ENCODE measurements around the gene DIPK1A. TPM values are rescaled to one million over a fixed set of nuclear protein-coding genes. Genes with fewer than 3 reads are reported as not detected.

Gene DIPK1A
- total RNA-seq, 1 experiment from 2014 or later, result 4.8 TPM

DNA sequence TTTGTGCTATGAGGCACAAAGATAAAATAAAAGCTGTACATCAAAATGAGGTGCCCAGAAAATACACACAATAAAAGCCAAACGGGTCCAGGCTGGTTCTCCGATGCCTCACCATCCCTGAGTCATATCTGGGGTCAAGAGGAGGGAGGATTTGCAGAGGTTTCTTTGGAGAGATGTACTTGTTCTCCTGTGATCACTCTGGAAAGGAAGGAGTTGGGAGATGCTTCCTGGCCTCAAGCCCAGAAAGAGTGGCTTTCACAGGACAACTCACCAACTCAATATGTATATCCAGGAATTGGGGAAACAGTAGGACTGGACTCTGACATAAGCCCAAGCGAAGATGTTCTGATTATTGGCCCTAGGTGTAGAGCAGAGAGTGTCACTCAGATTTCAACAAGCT, 51.9 kb downstream of the DIPK1A start (continued):
- TF ChIP-seq E2F5 (CRISPR knock-in tag; IDR thresholded peaks at IDR 0.05) (no peak), PRRX2 (CRISPR knock-in tag; IDR thresholded peaks at IDR 0.05) (no peak)

- no peak for ATAC-seq
- no peaks in the 10 kb centered on the region for H3K4me1 Mint-ChIP-seq
- H3K4me3 Mint-ChIP-seq, result no peak overlapping the region
- TF ChIP-seq, protein P1, sequence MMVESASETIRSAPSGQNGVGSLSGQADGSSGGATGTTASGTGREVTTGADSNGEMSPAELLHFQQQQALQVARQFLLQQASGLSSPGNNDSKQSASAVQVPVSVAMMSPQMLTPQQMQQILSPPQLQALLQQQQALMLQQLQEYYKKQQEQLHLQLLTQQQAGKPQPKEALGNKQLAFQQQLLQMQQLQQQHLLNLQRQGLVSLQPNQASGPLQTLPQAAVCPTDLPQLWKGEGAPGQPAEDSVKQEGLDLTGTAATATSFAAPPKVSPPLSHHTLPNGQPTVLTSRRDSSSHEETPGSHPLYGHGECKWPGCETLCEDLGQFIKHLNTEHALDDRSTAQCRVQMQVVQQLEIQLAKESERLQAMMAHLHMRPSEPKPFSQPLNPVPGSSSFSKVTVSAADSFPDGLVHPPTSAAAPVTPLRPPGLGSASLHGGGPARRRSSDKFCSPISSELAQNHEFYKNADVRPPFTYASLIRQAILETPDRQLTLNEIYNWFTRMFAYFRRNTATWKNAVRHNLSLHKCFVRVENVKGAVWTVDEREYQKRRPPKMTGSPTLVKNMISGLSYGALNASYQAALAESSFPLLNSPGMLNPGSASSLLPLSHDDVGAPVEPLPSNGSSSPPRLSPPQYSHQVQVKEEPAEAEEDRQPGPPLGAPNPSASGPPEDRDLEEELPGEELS (CRISPR knock-in tag; IDR thresholded peaks at IDR 0.05), result no peak
- TF ChIP-seq ZNF396 (CRISPR knock-in tag; IDR thresholded peaks at IDR 0.05; ENCODE audit: borderline replicate concordance), result no peak
- CTCF ChIA-PET, result no interaction called here
- no peaks in the 10 kb centered on the region for H3K36me3 Mint-ChIP-seq
- no peak overlapping the region for H3K27ac Mint-ChIP-seq
- H3K27me3 Mint-ChIP-seq (ENCODE audit: low read depth), result no peaks in the 10 kb centered on the region
- no peak for DNase-seq (ENCODE audit: low spot score)
- POLR2A ChIA-PET, result no interaction called here
- H3K9me3 Mint-ChIP-seq, result no peaks in the 10 kb centered on the region
Observed at GRCh38 chr1:92907949-92908684, 53.1 kb downstream of the DIPK1A start.

DNA sequence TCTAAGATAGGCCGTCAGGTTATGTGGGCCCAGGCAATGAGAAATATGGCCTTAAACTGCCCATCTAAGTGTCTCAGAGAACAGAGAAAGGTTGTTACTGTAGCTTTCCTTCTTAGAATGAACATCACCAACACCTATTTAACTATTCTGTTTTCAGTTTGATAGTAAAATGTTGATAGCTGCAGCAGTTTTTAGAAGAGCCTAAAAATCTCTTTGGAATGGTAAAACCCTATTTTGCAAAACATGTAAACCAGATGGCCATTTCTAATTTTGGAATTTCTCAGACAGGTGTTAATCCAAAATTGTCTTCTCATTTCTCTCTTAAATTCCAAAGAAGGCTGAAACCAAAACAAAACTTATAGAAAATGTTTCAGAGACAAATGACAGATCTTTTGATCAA, 57.5 kb downstream of the DIPK1A start:
- no peak overlapping the region for H3K4me3 Mint-ChIP-seq
- peaks cover 4% of the 10 kb centered on the region for H3K36me3 Mint-ChIP-seq
- no peak overlapping the region for H3K27ac Mint-ChIP-seq
- POLR2A ChIA-PET, result no interaction called here
- DNase-seq (ENCODE audit: low spot score) (no peak), ATAC-seq (no peak)
- H3K9me3 Mint-ChIP-seq, result peaks cover 17% of the 10 kb centered on the region
- TF ChIP-seq, protein P2, sequence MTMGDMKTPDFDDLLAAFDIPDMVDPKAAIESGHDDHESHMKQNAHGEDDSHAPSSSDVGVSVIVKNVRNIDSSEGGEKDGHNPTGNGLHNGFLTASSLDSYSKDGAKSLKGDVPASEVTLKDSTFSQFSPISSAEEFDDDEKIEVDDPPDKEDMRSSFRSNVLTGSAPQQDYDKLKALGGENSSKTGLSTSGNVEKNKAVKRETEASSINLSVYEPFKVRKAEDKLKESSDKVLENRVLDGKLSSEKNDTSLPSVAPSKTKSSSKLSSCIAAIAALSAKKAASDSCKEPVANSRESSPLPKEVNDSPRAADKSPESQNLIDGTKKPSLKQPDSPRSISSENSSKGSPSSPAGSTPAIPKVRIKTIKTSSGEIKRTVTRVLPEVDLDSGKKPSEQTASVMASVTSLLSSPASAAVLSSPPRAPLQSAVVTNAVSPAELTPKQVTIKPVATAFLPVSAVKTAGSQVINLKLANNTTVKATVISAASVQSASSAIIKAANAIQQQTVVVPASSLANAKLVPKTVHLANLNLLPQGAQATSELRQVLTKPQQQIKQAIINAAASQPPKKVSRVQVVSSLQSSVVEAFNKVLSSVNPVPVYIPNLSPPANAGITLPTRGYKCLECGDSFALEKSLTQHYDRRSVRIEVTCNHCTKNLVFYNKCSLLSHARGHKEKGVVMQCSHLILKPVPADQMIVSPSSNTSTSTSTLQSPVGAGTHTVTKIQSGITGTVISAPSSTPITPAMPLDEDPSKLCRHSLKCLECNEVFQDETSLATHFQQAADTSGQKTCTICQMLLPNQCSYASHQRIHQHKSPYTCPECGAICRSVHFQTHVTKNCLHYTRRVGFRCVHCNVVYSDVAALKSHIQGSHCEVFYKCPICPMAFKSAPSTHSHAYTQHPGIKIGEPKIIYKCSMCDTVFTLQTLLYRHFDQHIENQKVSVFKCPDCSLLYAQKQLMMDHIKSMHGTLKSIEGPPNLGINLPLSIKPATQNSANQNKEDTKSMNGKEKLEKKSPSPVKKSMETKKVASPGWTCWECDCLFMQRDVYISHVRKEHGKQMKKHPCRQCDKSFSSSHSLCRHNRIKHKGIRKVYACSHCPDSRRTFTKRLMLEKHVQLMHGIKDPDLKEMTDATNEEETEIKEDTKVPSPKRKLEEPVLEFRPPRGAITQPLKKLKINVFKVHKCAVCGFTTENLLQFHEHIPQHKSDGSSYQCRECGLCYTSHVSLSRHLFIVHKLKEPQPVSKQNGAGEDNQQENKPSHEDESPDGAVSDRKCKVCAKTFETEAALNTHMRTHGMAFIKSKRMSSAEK (CRISPR knock-in tag; IDR thresholded peaks at IDR 0.05; ENCODE audit: borderline replicate concordance), result no peak
- TF ChIP-seq JAZF1 (CRISPR knock-in tag; IDR thresholded peaks at IDR 0.05), result no peak
- TF ChIP-seq, protein P3, sequence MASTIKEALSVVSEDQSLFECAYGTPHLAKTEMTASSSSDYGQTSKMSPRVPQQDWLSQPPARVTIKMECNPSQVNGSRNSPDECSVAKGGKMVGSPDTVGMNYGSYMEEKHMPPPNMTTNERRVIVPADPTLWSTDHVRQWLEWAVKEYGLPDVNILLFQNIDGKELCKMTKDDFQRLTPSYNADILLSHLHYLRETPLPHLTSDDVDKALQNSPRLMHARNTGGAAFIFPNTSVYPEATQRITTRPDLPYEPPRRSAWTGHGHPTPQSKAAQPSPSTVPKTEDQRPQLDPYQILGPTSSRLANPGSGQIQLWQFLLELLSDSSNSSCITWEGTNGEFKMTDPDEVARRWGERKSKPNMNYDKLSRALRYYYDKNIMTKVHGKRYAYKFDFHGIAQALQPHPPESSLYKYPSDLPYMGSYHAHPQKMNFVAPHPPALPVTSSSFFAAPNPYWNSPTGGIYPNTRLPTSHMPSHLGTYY (CRISPR knock-in tag; IDR thresholded peaks at IDR 0.05), result no peak
- no peak for TF ChIP-seq CREM (CRISPR knock-in tag; IDR thresholded peaks at IDR 0.05)
- no peak for TF ChIP-seq NR2C2 (CRISPR knock-in tag; IDR thresholded peaks at IDR 0.05)
- no peak for TF ChIP-seq ETV6 (CRISPR knock-in tag; IDR thresholded peaks at IDR 0.05)
- TF ChIP-seq ZNF138 (CRISPR knock-in tag; conservative IDR thresholded peaks at IDR 0.05), result no peak
- no peak for TF ChIP-seq PRRX2 (CRISPR knock-in tag; IDR thresholded peaks at IDR 0.05)
- no peak for TF ChIP-seq GTF2I (CRISPR knock-in tag; conservative IDR thresholded peaks at IDR 0.05)
- no peak for TF ChIP-seq NR1H2 (CRISPR knock-in tag; IDR thresholded peaks at IDR 0.05)
- TF ChIP-seq, protein P4, sequence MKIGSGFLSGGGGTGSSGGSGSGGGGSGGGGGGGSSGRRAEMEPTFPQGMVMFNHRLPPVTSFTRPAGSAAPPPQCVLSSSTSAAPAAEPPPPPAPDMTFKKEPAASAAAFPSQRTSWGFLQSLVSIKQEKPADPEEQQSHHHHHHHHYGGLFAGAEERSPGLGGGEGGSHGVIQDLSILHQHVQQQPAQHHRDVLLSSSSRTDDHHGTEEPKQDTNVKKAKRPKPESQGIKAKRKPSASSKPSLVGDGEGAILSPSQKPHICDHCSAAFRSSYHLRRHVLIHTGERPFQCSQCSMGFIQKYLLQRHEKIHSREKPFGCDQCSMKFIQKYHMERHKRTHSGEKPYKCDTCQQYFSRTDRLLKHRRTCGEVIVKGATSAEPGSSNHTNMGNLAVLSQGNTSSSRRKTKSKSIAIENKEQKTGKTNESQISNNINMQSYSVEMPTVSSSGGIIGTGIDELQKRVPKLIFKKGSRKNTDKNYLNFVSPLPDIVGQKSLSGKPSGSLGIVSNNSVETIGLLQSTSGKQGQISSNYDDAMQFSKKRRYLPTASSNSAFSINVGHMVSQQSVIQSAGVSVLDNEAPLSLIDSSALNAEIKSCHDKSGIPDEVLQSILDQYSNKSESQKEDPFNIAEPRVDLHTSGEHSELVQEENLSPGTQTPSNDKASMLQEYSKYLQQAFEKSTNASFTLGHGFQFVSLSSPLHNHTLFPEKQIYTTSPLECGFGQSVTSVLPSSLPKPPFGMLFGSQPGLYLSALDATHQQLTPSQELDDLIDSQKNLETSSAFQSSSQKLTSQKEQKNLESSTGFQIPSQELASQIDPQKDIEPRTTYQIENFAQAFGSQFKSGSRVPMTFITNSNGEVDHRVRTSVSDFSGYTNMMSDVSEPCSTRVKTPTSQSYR (CRISPR knock-in tag; IDR thresholded peaks at IDR 0.05), result no peak
- no peak for TF ChIP-seq JUN (CRISPR knock-in tag; IDR thresholded peaks at IDR 0.05)
- no peak for TF ChIP-seq ATF1 (CRISPR knock-in tag; IDR thresholded peaks at IDR 0.05)
- TF ChIP-seq NFATC4 (CRISPR knock-in tag; IDR thresholded peaks at IDR 0.05), result no peak
- TF ChIP-seq, protein P1 (CRISPR knock-in tag; IDR thresholded peaks at IDR 0.05), result no peak
- no peak for TF ChIP-seq ZSCAN18 (CRISPR knock-in tag; IDR thresholded peaks at IDR 0.05)
- no peaks in the 10 kb centered on the region for H3K4me1 Mint-ChIP-seq
- H3K27me3 Mint-ChIP-seq (ENCODE audit: low read depth), result no peaks in the 10 kb centered on the region; the same call in 1 of the 2 replicates
- CTCF ChIA-PET, result no interaction called here
